Astrocyte of the spinal cord (primary cell): ENCODE measurements around the gene CRLF3.
"Not testable (repeated sequence)": the region's sequence is repeated elsewhere in the genome, so short reads cannot be mapped to it uniquely, and the experiment has no call there.

ENCODE experiments used
- DNase-seq: peaks from one replicate; pipeline ENCODE4 v3.0.0; 2011; ENCODE audit warnings: low read depth, low spot score
- H3K4me3 ChIP-seq: 2 replicates; pipeline ENCODE4 v1.5.1; 2011; ENCODE audit warnings: low read depth, mild to moderate bottlenecking, low read length, moderate library complexity
- CTCF ChIP-seq: IDR thresholded peaks from 2 replicates; pipeline ENCODE4 v1.5.1; 2012; ENCODE audit warnings: low read depth, mild to moderate bottlenecking, low read length, inconsistent platforms
- in situ Hi-C: cut with HindIII; loops from 2 replicates; pipeline ENCODE4 v1.10.0; 2017; ENCODE audit warnings: low sequenced_read_pairs

CRLF3 gene

GRCh38 chr17:30780343-30780742 is 44.1 kb downstream of the CRLF3 start:
- H3K4me3 ChIP-seq: no peak overlapping the region
- DNase-seq: no peak
- in situ Hi-C loops: no loop called here
- TF ChIP-seq CTCF: no peak

GRCh38 chr17:30768771-30769170 is 55.7 kb downstream of the CRLF3 start:
- H3K4me3 ChIP-seq, in situ Hi-C loops, DNase-seq: not testable (repeated sequence)

GRCh38 chr17:30767641-30768404 is 56.7 kb downstream of the CRLF3 start:
- DNase-seq, H3K4me3 ChIP-seq, in situ Hi-C loops: not testable (repeated sequence)

GRCh38 chr17:30761060-30761459 is 63.4 kb downstream of the CRLF3 start:
- H3K4me3 ChIP-seq: no peak overlapping the region
- in situ Hi-C loops: no loop called here
- TF ChIP-seq CTCF: no peak
- no peak for DNase-seq

GRCh38 chr17:30753291-30753690 is 71.2 kb downstream of the CRLF3 start:
- in situ Hi-C loops, H3K4me3 ChIP-seq, DNase-seq: not testable (repeated sequence)

GRCh38 chr17:30750982-30751381 is 73.5 kb downstream of the CRLF3 start:
- H3K4me3 ChIP-seq, DNase-seq, in situ Hi-C loops: not testable (repeated sequence)

- H3K4me3 ChIP-seq, DNase-seq, in situ Hi-C loops: not testable (repeated sequence)
Observed at GRCh38 chr17:30747621-30748020, 76.9 kb downstream of the CRLF3 start.

- H3K4me3 ChIP-seq, DNase-seq, in situ Hi-C loops: not testable (repeated sequence)
Observed at GRCh38 chr17:30742669-30743068, 81.8 kb downstream of the CRLF3 start.

- DNase-seq, in situ Hi-C loops, H3K4me3 ChIP-seq: not testable (repeated sequence)
Observed at GRCh38 chr17:30736371-30736770, 88.1 kb downstream of the CRLF3 start.

- H3K4me3 ChIP-seq, in situ Hi-C loops, DNase-seq: not testable (repeated sequence)
Observed at GRCh38 chr17:30735644-30736043, 88.8 kb downstream of the CRLF3 start.

GRCh38 chr17:30735206-30735605 is 89.3 kb downstream of the CRLF3 start:
- H3K4me3 ChIP-seq, DNase-seq, in situ Hi-C loops: not testable (repeated sequence)

- DNase-seq, in situ Hi-C loops: not testable (repeated sequence)
Observed at GRCh38 chr17:30734153-30734552, 90.3 kb downstream of the CRLF3 start.

More at GRCh38 chr17:30734153-30734552, 90.3 kb downstream of the CRLF3 start:
- H3K4me3 ChIP-seq: not testable (repeated sequence)
